Measurements from ENCODE around the gene CALM3.
"Not testable (repeated sequence)": the region's sequence is repeated elsewhere in the genome, so short reads cannot be mapped to it uniquely, and the experiment has no call there.

Gene CALM3

GRCh38 chr19:46614114-46614722, 13.1 kb downstream of the CALM3 start:
- in situ Hi-C loops (cut with MboI; ENCODE audit: low sequenced_read_pairs) = loop anchor here (5.0 kb wide), 1 partner anchor 53 kb away; no protein-coding TSS in a partner anchor

- in situ Hi-C loops (cut with MboI; ENCODE audit: low sequenced_read_pairs) = no loop called here
These were observed 14.8 kb downstream of the CALM3 start for GRCh38 chr19:46615966-46616365.

GRCh38 chr19:46616631-46617322, 15.6 kb downstream of the CALM3 start:
- in situ Hi-C loops (cut with MboI; ENCODE audit: low sequenced_read_pairs) = no loop called here

GRCh38 chr19:46617601-46618000, 16.5 kb downstream of the CALM3 start:
- in situ Hi-C loops (cut with MboI; ENCODE audit: low sequenced_read_pairs) = no loop called here

GRCh38 chr19:46618670-46619231, 17.6 kb downstream of the CALM3 start:
- in situ Hi-C loops (cut with MboI; ENCODE audit: low sequenced_read_pairs) = no loop called here

GRCh38 chr19:46620267-46620666, 19.1 kb downstream of the CALM3 start:
- in situ Hi-C loops (cut with MboI; ENCODE audit: low sequenced_read_pairs) = no loop called here

- in situ Hi-C loops (cut with MboI; ENCODE audit: low sequenced_read_pairs) = no loop called here
These were observed 19.6 kb downstream of the CALM3 start for GRCh38 chr19:46620716-46621115.

- in situ Hi-C loops (cut with MboI; ENCODE audit: low sequenced_read_pairs) = no loop called here
These were observed 20.3 kb downstream of the CALM3 start for GRCh38 chr19:46621191-46622117.

GRCh38 chr19:46622118-46622446, 21.0 kb downstream of the CALM3 start:
- in situ Hi-C loops (cut with MboI; ENCODE audit: low sequenced_read_pairs) = no loop called here

- in situ Hi-C loops (cut with MboI; ENCODE audit: low sequenced_read_pairs) = no loop called here
These were observed 22.9 kb downstream of the CALM3 start for GRCh38 chr19:46623915-46624502.

- in situ Hi-C loops (cut with MboI; ENCODE audit: low sequenced_read_pairs) = no loop called here
These were observed 24.0 kb downstream of the CALM3 start, which contains the start of gene PTGIR for GRCh38 chr19:46624958-46625661. Gene PTGIR (minus strand): TSS chr19:46625089. CDS start chr19:46624225, 864 bp downstream.

GRCh38 chr19:46625731-46626130, 24.6 kb downstream of the CALM3 start:
- in situ Hi-C loops (cut with MboI; ENCODE audit: low sequenced_read_pairs) = no loop called here

GRCh38 chr19:46626446-46626845, 25.3 kb downstream of the CALM3 start:
- in situ Hi-C loops (cut with MboI; ENCODE audit: low sequenced_read_pairs) = no loop called here

- in situ Hi-C loops (cut with MboI; ENCODE audit: low sequenced_read_pairs) = not testable (repeated sequence)
These were observed 27.8 kb downstream of the CALM3 start for GRCh38 chr19:46628970-46629369.

- in situ Hi-C loops (cut with MboI; ENCODE audit: low sequenced_read_pairs) = no loop called here
These were observed 28.5 kb downstream of the CALM3 start for GRCh38 chr19:46629546-46630025.

- in situ Hi-C loops (cut with MboI; ENCODE audit: low sequenced_read_pairs) = no loop called here
These were observed 29.6 kb downstream of the CALM3 start for GRCh38 chr19:46630586-46631205.

GRCh38 chr19:46631481-46631880, 30.4 kb downstream of the CALM3 start:
- in situ Hi-C loops (cut with MboI; ENCODE audit: low sequenced_read_pairs) = no loop called here

- in situ Hi-C loops (cut with MboI; ENCODE audit: low sequenced_read_pairs) = no loop called here
These were observed 32.0 kb downstream of the CALM3 start for GRCh38 chr19:46633130-46633529.

GRCh38 chr19:46634045-46634655, 33.0 kb downstream of the CALM3 start:
- in situ Hi-C loops (cut with MboI; ENCODE audit: low sequenced_read_pairs) = no loop called here
